Epidermal melanocyte (primary cell): Measurements from ENCODE around the gene LBHD1.
"Not testable (repeated sequence)": the region's sequence is repeated elsewhere in the genome, so short reads cannot be mapped to it uniquely, and the experiment has no call there.

Experiments used
- DNase-seq: peaks from one replicate; pipeline ENCODE4 v3.0.0; 2011; ENCODE audit warnings: low spot score; ENCODE audit not compliant: insufficient read length

The LBHD1 gene

GRCh38 chr11:62665075-62665598, 6.9 kb downstream of the LBHD1 start, which contains the start of the genes C11orf98 and CSKMT:
Gene C11orf98 (minus strand): TSS chr11:62665210. CDS start chr11:62665169, 41 bp downstream.
Gene CSKMT (plus strand): TSS chr11:62665312. CDS start chr11:62665880, 568 bp downstream.
- DNase-seq: peak; percentile 96

GRCh38 chr11:62664405-62665074, 7.5 kb downstream of the LBHD1 start:
- DNase-seq: no peak

GRCh38 chr11:62656796-62657429, 15.2 kb downstream of the LBHD1 start:
- DNase-seq: no peak

- DNase-seq: no peak
These were observed 17.8 kb downstream of the LBHD1 start for GRCh38 chr11:62654297-62654696.

GRCh38 chr11:62652161-62653006, 19.7 kb downstream of the LBHD1 start:
- no peak for DNase-seq

GRCh38 chr11:62650283-62650682, 21.8 kb downstream of the LBHD1 start:
- DNase-seq: not testable (repeated sequence)

- DNase-seq: no peak
These were observed 22.6 kb downstream of the LBHD1 start for GRCh38 chr11:62649486-62649885.

- DNase-seq: no peak
These were observed 23.1 kb downstream of the LBHD1 start for GRCh38 chr11:62648967-62649364.

- DNase-seq: no peak
These were observed 23.7 kb downstream of the LBHD1 start for GRCh38 chr11:62648185-62648966.

- no peak for DNase-seq
These were observed 24.5 kb downstream of the LBHD1 start for GRCh38 chr11:62647609-62648005.

- DNase-seq: no peak
These were observed 25.1 kb downstream of the LBHD1 start for GRCh38 chr11:62646825-62647608.

- peak; percentile 99 for DNase-seq
These were observed 25.9 kb downstream of the LBHD1 start, which contains the start of gene GANAB for GRCh38 chr11:62645946-62646824. Gene GANAB (minus strand): TSS chr11:62646613. CDS start chr11:62646599, 14 bp downstream.

GRCh38 chr11:62645671-62645945, 26.5 kb downstream of the LBHD1 start:
- DNase-seq: no peak

- no peak for DNase-seq
These were observed 27.8 kb downstream of the LBHD1 start for GRCh38 chr11:62644220-62644619.

- DNase-seq: no peak
These were observed 39.6 kb downstream of the LBHD1 start for GRCh38 chr11:62632492-62632891.

- no peak for DNase-seq
These were observed 44.4 kb downstream of the LBHD1 start for GRCh38 chr11:62627713-62628112.

GRCh38 chr11:62622476-62623089, 49.5 kb downstream of the LBHD1 start:
- no peak for DNase-seq

GRCh38 chr11:62621567-62622470, 50.2 kb downstream of the LBHD1 start, which contains the start of gene B3GAT3:
Gene B3GAT3 (minus strand): TSS chr11:62621986. CDS start chr11:62621947, 39 bp downstream.
- peak; percentile 100 for DNase-seq
